Measurements from ENCODE around the gene MCTP2. TPM values are rescaled to one million over a fixed set of nuclear protein-coding genes. Genes with fewer than 3 reads are reported as not detected.

The MCTP2 gene
- total and polyA plus RNA-seq, 2 donors (not counting 1 experiment from before 2014, with no cell fraction given): 38.3 to 64.8 TPM

- no peak overlapping the region for H2AFZ ChIP-seq (ENCODE audit: insufficient read depth, low read depth, low read length, poor library complexity, severe bottlenecking)
- intact Hi-C loops (cut with micrococcal nuclease): no loop called here
- H3K27ac ChIP-seq (ENCODE audit: low read length in 2 of 2): no peak overlapping the region
- Mint-ChIP-seq H3K9me3 (ENCODE audit: insufficient read depth) (no peaks in the 10 kb centered on the region), H3K4me3 (no peak overlapping the region), H3K4me1 (peaks cover 25% of the 10 kb centered on the region), H3K27ac (no peak overlapping the region), H3K27me3 (no peaks in the 10 kb centered on the region)
- TF ChIP-seq CTCF (IDR thresholded peaks at IDR 0.05) (no peak), EZH2 (IDR thresholded peaks at IDR 0.05; ENCODE audit: borderline replicate concordance, insufficient read depth, low read depth, low read length, poor library complexity, severe bottlenecking) (no peak)
- H3K9ac ChIP-seq (ENCODE audit: low read length): no peak overlapping the region
- 92% methylated on average over 2 of the region's 3 CpGs for WGBS (ENCODE audit: insufficient coverage)
- DNase-seq (no peak), ATAC-seq (ENCODE audit: low read depth) (no peak)
- peaks cover 15 to 18% of the 10 kb centered on the region in 2 donors for H3K4me1 ChIP-seq (ENCODE audit: control insufficient read depth in 2 of 2, insufficient read depth in 2 of 2, low read length in 2 of 2)
- H3K4me3 ChIP-seq (ENCODE audit: control extremely low read depth in 1 of 5, extremely low read depth in 1 of 5, insufficient read depth in 1 of 5, low read depth in 2 of 5, low read length in 4 of 5): no peak overlapping the region
- H3K27me3 ChIP-seq (replicated peaks in 1 of 4; ENCODE audit: control extremely low read depth in 1 of 4, control insufficient read depth in 3 of 4, insufficient read depth in 4 of 4, low read length in 3 of 4): no peaks in the 10 kb centered on the region
- H3K79me2 ChIP-seq (ENCODE audit: control insufficient read depth, insufficient read depth, low read length): no peaks in the 10 kb centered on the region
- no peak overlapping the region for H3K4me2 ChIP-seq (replicated peaks; ENCODE audit: low read depth, low read length, poor library complexity, severe bottlenecking)
- ChIA-PET POLR2A (no interaction called here), CTCF (no interaction called here)
- H4K20me1 ChIP-seq (ENCODE audit: control insufficient read depth, insufficient read depth, low read length, poor library complexity, severe bottlenecking): no peaks in the 10 kb centered on the region
- peaks cover 0 to 9% (median 0%) of the 10 kb centered on the region in 3 donors for H3K9me3 ChIP-seq (ENCODE audit: control extremely low read depth in 1 of 3, control insufficient read depth in 2 of 3, insufficient read depth in 1 of 3, low read length in 2 of 3)
- H3K36me3 ChIP-seq (replicated peaks in 1 of 2; ENCODE audit: control extremely low read depth in 1 of 2, control insufficient read depth in 1 of 2, extremely low read depth in 1 of 2, insufficient read depth in 2 of 2, low read length in 1 of 2): peaks cover 11 to 41% of the 10 kb centered on the region in 2 experiments
Observed at GRCh38 chr15:94379986-94380385, 148.6 kb downstream of the MCTP2 start.

- Histone ChIP-seq H3K9me3 (ENCODE audit: control extremely low read depth in 1 of 3, control insufficient read depth in 2 of 3, insufficient read depth in 1 of 3, low read length in 2 of 3) (peaks cover 0 to 9% (median 0%) of the 10 kb centered on the region in 3 donors), H3K27me3 (replicated peaks in 1 of 4; ENCODE audit: control extremely low read depth in 1 of 4, control insufficient read depth in 3 of 4, insufficient read depth in 4 of 4, low read length in 3 of 4) (no peaks in the 10 kb centered on the region), H3K9ac (ENCODE audit: low read length) (no peak overlapping the region), H3K4me2 (replicated peaks; ENCODE audit: low read depth, low read length, poor library complexity, severe bottlenecking) (no peak overlapping the region), H3K36me3 (replicated peaks in 1 of 2; ENCODE audit: control extremely low read depth in 1 of 2, control insufficient read depth in 1 of 2, extremely low read depth in 1 of 2, insufficient read depth in 2 of 2, low read length in 1 of 2) (peaks cover 16 to 38% of the 10 kb centered on the region in 2 experiments), H3K79me2 (ENCODE audit: control insufficient read depth, insufficient read depth, low read length) (no peaks in the 10 kb centered on the region), H3K4me1 (ENCODE audit: control insufficient read depth in 2 of 2, insufficient read depth in 2 of 2, low read length in 2 of 2) (peaks cover 15 to 18% of the 10 kb centered on the region in 2 donors), H2AFZ (ENCODE audit: insufficient read depth, low read depth, low read length, poor library complexity, severe bottlenecking) (no peak overlapping the region), H4K20me1 (ENCODE audit: control insufficient read depth, insufficient read depth, low read length, poor library complexity, severe bottlenecking) (no peaks in the 10 kb centered on the region), H3K4me3 (ENCODE audit: control extremely low read depth in 1 of 5, extremely low read depth in 1 of 5, insufficient read depth in 1 of 5, low read depth in 2 of 5, low read length in 4 of 5) (no peak overlapping the region), H3K27ac (ENCODE audit: low read length in 2 of 2) (no peak overlapping the region)
- POLR2A ChIA-PET: no interaction called here
- Mint-ChIP-seq H3K9me3 (ENCODE audit: insufficient read depth) (no peaks in the 10 kb centered on the region), H3K4me3 (no peak overlapping the region), H3K27me3 (no peaks in the 10 kb centered on the region), H3K4me1 (peaks cover 25% of the 10 kb centered on the region), H3K27ac (no peak overlapping the region)
- WGBS (ENCODE audit: insufficient coverage): no CpG with 5 or more reads among the region's 1 CpG
- no peak for ATAC-seq (ENCODE audit: low read depth)
- intact Hi-C loops (cut with micrococcal nuclease): no loop called here
- CTCF ChIA-PET: no interaction called here
- no peak for TF ChIP-seq CTCF (IDR thresholded peaks at IDR 0.05)
- no peak for DNase-seq
Observed at GRCh38 chr15:94380798-94381197, 149.4 kb downstream of the MCTP2 start.
